B cell (primary cell): ENCODE results near the gene DHRS7B. TPM values are rescaled to one million over a fixed set of nuclear protein-coding genes. Genes with fewer than 3 reads are reported as not detected.

Experiments used
- ATAC-seq: fragments of 200-7000 bp; cut with Tn5 transposase; one replicate; pipeline ENCODE4 v1.10.0; 2021; ENCODE audit warnings: low read depth, mild to moderate bottlenecking, moderate number of reproducible peaks, moderate library complexity
- CTCF ChIA-PET: fragments of 350-600 bp; sonication (Branson Sonifier 250); formaldehyde crosslinking; loops from one replicate; lab custom pipeline; 2021; ENCODE audit warnings: antibody characterized with exemption, inconsistent platforms; lab: Charles Lee
- POLR2A ChIA-PET: fragments of 350-600 bp; sonication (Branson Sonifier 250); formaldehyde crosslinking; loops from one replicate; lab custom pipeline; 2021; ENCODE audit warnings: antibody characterized with exemption; lab: Charles Lee
- DNase-seq: peaks from one replicate; pipeline ENCODE4 v3.0.0; 2013
- H2AFZ ChIP-seq: 2 replicates; pipeline ENCODE4 v1.6.1; 2012; ENCODE audit warnings: mild to moderate bottlenecking, low read depth, low read length; ENCODE audit not compliant: insufficient read depth, poor library complexity, severe bottlenecking
- H3K27ac ChIP-seq, 2 donors: 1 replicate in 1 of 2; 2 replicates in 1 of 2; pipeline ENCODE4 v1.5.1; 2012 to 2013; ENCODE audit warnings: low read length in 2 of 2, mild to moderate bottlenecking in 2 of 2, moderate library complexity in 1 of 2
- H3K27me3 ChIP-seq, 4 experiments: fragments of 200-600 bp in 1 of 4; sonication (generic) in 1 of 4; replicated peaks in 1 of 4; 1 replicate in 2 of 4; 2 replicates in 2 of 4; pipeline versions ENCODE4 v1.6.1 to v1.7.0; 2013 to 2016; ENCODE audit warnings: low read length in 3 of 4, mild to moderate bottlenecking in 2 of 4, mixed read lengths in 1 of 4, moderate library complexity in 1 of 4; ENCODE audit not compliant: insufficient read depth in 4 of 4, control insufficient read depth in 3 of 4; ENCODE audit errors: control extremely low read depth in 1 of 4
- H3K36me3 ChIP-seq, 2 experiments: replicated peaks in 1 of 2; 1 replicate in 1 of 2; 2 replicates in 1 of 2; pipeline versions ENCODE4 v1.6.1 to v1.7.1; 2013; ENCODE audit warnings: low read length in 1 of 2; ENCODE audit not compliant: insufficient read depth in 2 of 2, control insufficient read depth in 1 of 2; ENCODE audit errors: control extremely low read depth in 1 of 2, extremely low read depth in 1 of 2
- H3K4me1 ChIP-seq, 2 donors: fragments of 200-600 bp in 1 of 2; sonication (generic) in 1 of 2; 1 replicate in 1 of 2; 2 replicates in 1 of 2; pipeline versions ENCODE4 v1.5.1 to v1.6.1; 2013 to 2017; ENCODE audit warnings: low read length in 2 of 2; ENCODE audit not compliant: control insufficient read depth in 2 of 2, insufficient read depth in 2 of 2
- H3K4me2 ChIP-seq: replicated peaks from 2 replicates; pipeline ENCODE3; 2012; ENCODE audit warnings: mild to moderate bottlenecking, low read depth, low read length; ENCODE audit not compliant: poor library complexity, severe bottlenecking
- H3K4me3 ChIP-seq, 5 experiments: fragments of 200-600 bp in 1 of 5; sonication (generic) in 1 of 5; 1 replicate in 3 of 5; 2 replicates in 2 of 5; pipeline versions ENCODE4 v1.5.1 to v1.7.0; 2011 to 2016; ENCODE audit warnings: low read length in 4 of 5, mild to moderate bottlenecking in 4 of 5, low read depth in 2 of 5, control low read depth in 1 of 5, moderate library complexity in 1 of 5; ENCODE audit not compliant: insufficient read depth in 1 of 5; ENCODE audit errors: control extremely low read depth in 1 of 5, extremely low read depth in 1 of 5
- H3K79me2 ChIP-seq: fragments of 200-600 bp; sonication (generic); one replicate; pipeline ENCODE4 v1.6.0; 2016; ENCODE audit warnings: low read length; ENCODE audit not compliant: control insufficient read depth, insufficient read depth
- H3K9ac ChIP-seq: fragments of 200-600 bp; sonication (generic); 2 replicates; pipeline ENCODE4 v1.6.1; 2017; ENCODE audit warnings: mild to moderate bottlenecking, low read length, moderate library complexity
- H3K9me3 ChIP-seq, 3 donors: one replicate each; pipeline versions ENCODE4 v1.6.1 to v1.7.1; 2013; ENCODE audit warnings: low read length in 2 of 3; ENCODE audit not compliant: control insufficient read depth in 2 of 3, insufficient read depth in 1 of 3; ENCODE audit errors: control extremely low read depth in 1 of 3
- H4K20me1 ChIP-seq: 2 replicates; pipeline ENCODE4 v1.6.0; 2012; ENCODE audit warnings: mild to moderate bottlenecking, low read length; ENCODE audit not compliant: insufficient read depth, control insufficient read depth, poor library complexity, severe bottlenecking
- H3K27ac Mint-ChIP-seq: one replicate; pipeline ENCODE4 v1.8.0; 2021; ENCODE audit warnings: mixed read lengths
- H3K27me3 Mint-ChIP-seq: one replicate; pipeline ENCODE4 v1.8.0; 2021; ENCODE audit warnings: mixed read lengths
- H3K4me1 Mint-ChIP-seq: one replicate; pipeline ENCODE4 v1.8.0; 2021; ENCODE audit warnings: mixed read lengths
- H3K4me3 Mint-ChIP-seq: one replicate; pipeline ENCODE4 v1.8.0; 2021; ENCODE audit warnings: mixed read lengths
- H3K9me3 Mint-ChIP-seq: one replicate; pipeline ENCODE4 v1.8.0; 2022; ENCODE audit warnings: mixed read lengths; ENCODE audit not compliant: insufficient read depth
- CTCF ChIP-seq: fragments of 200-600 bp; IDR thresholded peaks from one replicate; pipeline ENCODE4 v1.8.0; 2022; ENCODE audit warnings: antibody characterized with exemption, mild to moderate bottlenecking
- EZH2 ChIP-seq: IDR thresholded peaks from 2 replicates; pipeline ENCODE4 v1.6.1; 2012; ENCODE audit warnings: borderline replicate concordance, low read depth, mild to moderate bottlenecking, moderate library complexity, low read length; ENCODE audit not compliant: insufficient read depth, poor library complexity, severe bottlenecking
- WGBS: methylation state at CpG from one replicate; pipeline ENCODE4 v1.1.5; 2013; ENCODE audit warnings: missing lambda C conversion rate; ENCODE audit not compliant: insufficient coverage; 5-methylcytosine and 5-hydroxymethylcytosine counted together
- intact Hi-C: fragments of 100-400 bp; cut with micrococcal nuclease; formaldehyde crosslinking; loops from one replicate; pipeline ENCODE4 v1.10.0; 2022
- polyA plus RNA-seq: library from polyadenylated mRNA; depleted of rRNA; stranded (reverse); fragments of >200 nt; gene quantifications from 2 replicates; pipeline ENCODE4 v1.2.3, GENCODE V29; 2012
- total RNA-seq, 2 donors: library from RNA; stranded (reverse); fragments of 120-200 nt in 1 of 2; gene quantifications; 1 replicate in 1 of 2; 2 replicates in 1 of 2; pipeline versions ENCODE4 v1.2.3 to v1.2.4, GENCODE V29; 2013 to 2022

Gene DHRS7B
- total and polyA plus RNA-seq, 2 donors (not counting 1 experiment from before 2014, with no cell fraction given), result 8.2 to 13.4 TPM

- no peaks in the 10 kb centered on the region for H3K36me3 ChIP-seq
- H3K4me1 ChIP-seq, result no peaks in the 10 kb centered on the region
- ChIA-PET POLR2A (no interaction called here), CTCF (interaction anchor here (1.9 kb wide), 1 partner anchor 34 kb away, joined by 5 read pairs; the partner anchor contains the start of gene USP22)
- Mint-ChIP-seq H3K27ac (no peak overlapping the region), H3K9me3 (no peaks in the 10 kb centered on the region), H3K27me3 (peaks cover 6% of the 10 kb centered on the region), H3K4me1 (no peaks in the 10 kb centered on the region), H3K4me3 (no peak overlapping the region)
- no peak overlapping the region for H3K4me2 ChIP-seq
- TF ChIP-seq CTCF (no peak), EZH2 (no peak)
- no peak overlapping the region for H3K4me3 ChIP-seq
- H3K27me3 ChIP-seq, result no peaks in the 10 kb centered on the region
- DNase-seq (no peak), ATAC-seq (no peak)
- no peaks in the 10 kb centered on the region for H4K20me1 ChIP-seq
- WGBS, result 100% methylated on average over 2 of the region's 2 CpGs
- no peak overlapping the region for H3K9ac ChIP-seq
- H3K9me3 ChIP-seq, result peaks cover 0 to under 1% (median 0%) of the 10 kb centered on the region in 3 donors
- no peak overlapping the region for H2AFZ ChIP-seq
- intact Hi-C loops, result no loop called here
- H3K79me2 ChIP-seq, result no peaks in the 10 kb centered on the region
- no peak overlapping the region for H3K27ac ChIP-seq
These were observed 49.5 kb upstream of the DHRS7B start for GRCh38 chr17:21077281-21077680.

GRCh38 chr17:21078016-21078780, 48.6 kb upstream of the DHRS7B start:
- ChIA-PET POLR2A (no interaction called here), CTCF (interaction anchor here (1.9 kb wide), 1 partner anchor 35 kb away, joined by 5 read pairs; the partner anchor contains the start of gene USP22)
- H3K9me3 ChIP-seq, result peaks cover 0 to 3% (median 0%) of the 10 kb centered on the region in 3 donors
- no peaks in the 10 kb centered on the region for H3K79me2 ChIP-seq
- no peak overlapping the region for H2AFZ ChIP-seq
- no peaks in the 10 kb centered on the region for H3K4me1 ChIP-seq
- no peaks in the 10 kb centered on the region for H3K9me3 Mint-ChIP-seq
- peaks cover 6% of the 10 kb centered on the region for H3K27me3 Mint-ChIP-seq
- DNase-seq (no peak), ATAC-seq (no peak)
- no peaks in the 10 kb centered on the region for H4K20me1 ChIP-seq
- TF ChIP-seq EZH2 (no peak), CTCF (no peak)
- no peak overlapping the region for H3K4me3 Mint-ChIP-seq
- no peak overlapping the region for H3K27ac Mint-ChIP-seq
- 54% methylated on average over 11 of the region's 11 CpGs for WGBS
- H3K9ac ChIP-seq, result no peak overlapping the region
- H3K4me3 ChIP-seq, result no peak overlapping the region
- H3K4me2 ChIP-seq, result no peak overlapping the region
- no peaks in the 10 kb centered on the region for H3K27me3 ChIP-seq
- no peak overlapping the region for H3K27ac ChIP-seq
- no peaks in the 10 kb centered on the region for H3K36me3 ChIP-seq
- intact Hi-C loops, result no loop called here
- H3K4me1 Mint-ChIP-seq, result no peaks in the 10 kb centered on the region
